Spleen (tissue), 7 donors: ENCODE results near the gene KSR2.

Experiments used
- POLR2AphosphoS5 ChIP-seq, 3 donors: sonication (generic); formaldehyde crosslinking; IDR thresholded peaks; one replicate each; pipeline ENCODE4 v1.5.1; 2017; ENCODE audit warnings: antibody characterized with exemption in 3 of 3
- TF ChIP-seq, protein P1 (sequence below), 11 experiments: fragments of 200-600 bp in 7 of 11; fragments of 450-650 bp in 4 of 11; sonication (generic) in 4 of 11; IDR thresholded peaks in 8 of 11; conservative IDR thresholded peaks in 3 of 11; 1 replicate in 7 of 11; 2 replicates in 4 of 11; pipeline versions ENCODE4 v1.4.0 to v1.8.0; 2016 to 2021; ENCODE audit warnings: antibody characterized with exemption in 11 of 11, inconsistent platforms in 4 of 11, mild to moderate bottlenecking in 1 of 11
- donor health status: DM: no; HTN: no; CAD: no; lungs with moderate emphysema.
- donor health status: DM: no; HTN: no; CAD: no.
- donor health status: DM: no; HTN: no; CAD: no.

DNA sequence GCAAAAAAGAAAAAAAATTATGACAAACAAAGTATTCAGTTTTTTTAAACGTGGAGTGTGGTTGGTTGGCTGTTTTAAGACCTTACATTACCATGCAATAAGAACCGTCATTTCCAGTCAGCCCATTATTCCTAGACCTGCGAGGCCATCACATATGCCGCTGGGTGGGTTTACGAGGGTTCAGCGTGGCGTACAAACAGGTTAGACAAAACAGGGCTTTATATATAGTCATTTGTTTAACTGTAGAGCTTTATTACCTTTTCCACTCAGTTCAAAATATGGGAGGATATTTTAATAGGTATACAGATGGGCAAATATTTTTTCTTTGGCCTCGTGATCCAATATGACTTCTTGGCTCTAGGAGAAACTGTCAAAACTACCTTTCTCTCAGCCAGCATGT lies 67.2 kb downstream of the KSR2 start:
- no peak for TF ChIP-seq POLR2AphosphoS5 (IDR thresholded peaks at IDR 0.05)
- TF ChIP-seq, protein P1, sequence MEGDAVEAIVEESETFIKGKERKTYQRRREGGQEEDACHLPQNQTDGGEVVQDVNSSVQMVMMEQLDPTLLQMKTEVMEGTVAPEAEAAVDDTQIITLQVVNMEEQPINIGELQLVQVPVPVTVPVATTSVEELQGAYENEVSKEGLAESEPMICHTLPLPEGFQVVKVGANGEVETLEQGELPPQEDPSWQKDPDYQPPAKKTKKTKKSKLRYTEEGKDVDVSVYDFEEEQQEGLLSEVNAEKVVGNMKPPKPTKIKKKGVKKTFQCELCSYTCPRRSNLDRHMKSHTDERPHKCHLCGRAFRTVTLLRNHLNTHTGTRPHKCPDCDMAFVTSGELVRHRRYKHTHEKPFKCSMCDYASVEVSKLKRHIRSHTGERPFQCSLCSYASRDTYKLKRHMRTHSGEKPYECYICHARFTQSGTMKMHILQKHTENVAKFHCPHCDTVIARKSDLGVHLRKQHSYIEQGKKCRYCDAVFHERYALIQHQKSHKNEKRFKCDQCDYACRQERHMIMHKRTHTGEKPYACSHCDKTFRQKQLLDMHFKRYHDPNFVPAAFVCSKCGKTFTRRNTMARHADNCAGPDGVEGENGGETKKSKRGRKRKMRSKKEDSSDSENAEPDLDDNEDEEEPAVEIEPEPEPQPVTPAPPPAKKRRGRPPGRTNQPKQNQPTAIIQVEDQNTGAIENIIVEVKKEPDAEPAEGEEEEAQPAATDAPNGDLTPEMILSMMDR (IDR thresholded peaks at IDR 0.05 in 8 of 11, conservative IDR thresholded peaks at IDR 0.05 in 3 of 11): no peak
